Endothelial cell of umbilical vein (primary cell): Measurements from ENCODE around the gene CASR. TPM values are rescaled to one million over a fixed set of nuclear protein-coding genes. Genes with fewer than 3 reads are reported as not detected.

ENCODE experiments used
- BruUV-seq: library from RNA; stranded (reverse); fragments of 400-500 nt; replicated peaks from 2 replicates; lab custom pipeline; 2021; lab: Mats Ljungman, UMichigan
- CTCF ChIA-PET: fragments of 300-600, 350-600 bp; sonication (Branson Sonifier 250); formaldehyde crosslinking; loops from one replicate; lab custom pipeline; 2021; ENCODE audit warnings: antibody characterized with exemption, inconsistent platforms; lab: Charles Lee
- POLR2A ChIA-PET: fragments of 300-600, 350-600 bp; sonication (Branson Sonifier 250); formaldehyde crosslinking; loops from one replicate; lab custom pipeline; 2021; ENCODE audit warnings: antibody characterized with exemption, inconsistent platforms; lab: Charles Lee
- DNase-seq: peaks from one replicate; pipeline ENCODE4 v3.0.0-alpha.2; 2011; ENCODE audit warnings: low read depth, low spot score
- FAIRE-seq: peaks from 2 replicates; lab custom pipeline; 2011; peaks lifted over from hg19 to GRCh38; lab: Jason Lieb, UNC
- H2AFZ ChIP-seq: 2 replicates; pipeline ENCODE4 v1.6.0; 2012; ENCODE audit warnings: low read depth, low read length, control low read depth, inconsistent platforms
- H3K27ac ChIP-seq: 2 replicates; pipeline ENCODE4 v1.5.1; 2011; ENCODE audit warnings: low read depth, mild to moderate bottlenecking, control low read depth, low read length, moderate library complexity; ENCODE audit not compliant: insufficient read depth
- H3K27me3 ChIP-seq, 2 experiments: 2 replicates each; pipeline versions ENCODE4 v1.6.0 to v1.6.1; 2011; ENCODE audit warnings: low read length in 2 of 2, mixed read lengths in 1 of 2; ENCODE audit not compliant: control insufficient read depth in 2 of 2, insufficient read depth in 2 of 2
- H3K36me3 ChIP-seq, 2 experiments: 2 replicates in 1 of 2; 3 replicates in 1 of 2; pipeline ENCODE4 v1.5.1; 2011; ENCODE audit warnings: low read length in 2 of 2, mild to moderate bottlenecking in 1 of 2, moderate library complexity in 1 of 2; ENCODE audit not compliant: control insufficient read depth in 2 of 2, insufficient read depth in 2 of 2; ENCODE audit errors: extremely low read depth in 1 of 2
- H3K4me1 ChIP-seq: 3 replicates; pipeline ENCODE4 v1.5.1; 2011; ENCODE audit warnings: mild to moderate bottlenecking, low read length; ENCODE audit not compliant: control insufficient read depth, insufficient read depth; ENCODE audit errors: extremely low read depth
- H3K4me2 ChIP-seq: 2 replicates; pipeline ENCODE4 v1.6.1; 2011; ENCODE audit warnings: low read length, control low read depth, mixed read lengths; ENCODE audit not compliant: insufficient read depth
- H3K4me3 ChIP-seq, 3 experiments: fragments of 200-600 bp in 1 of 3; sonication (generic), shearing (Covaris generic) in 1 of 3; replicated peaks in 1 of 3; 2 replicates each; pipeline ENCODE4 v1.5.1; 2011 to 2016; ENCODE audit warnings: control low read depth in 3 of 3, low read length in 3 of 3, mild to moderate bottlenecking in 2 of 3, inconsistent platforms in 1 of 3, low read depth in 1 of 3, moderate library complexity in 1 of 3; ENCODE audit not compliant: insufficient read depth in 1 of 3
- H3K79me2 ChIP-seq: 2 replicates; pipeline ENCODE4 v1.6.0; 2012; ENCODE audit warnings: low read length, inconsistent platforms; ENCODE audit not compliant: control insufficient read depth, insufficient read depth
- H3K9ac ChIP-seq: replicated peaks from 2 replicates; pipeline ENCODE3; 2011; ENCODE audit warnings: low read length, control low read depth; ENCODE audit not compliant: insufficient read depth; ENCODE audit errors: extremely low read depth
- H3K9me1 ChIP-seq: replicated peaks from 3 replicates; pipeline ENCODE4 v1.6.0; 2011; ENCODE audit warnings: mild to moderate bottlenecking, low read length; ENCODE audit not compliant: control insufficient read depth, insufficient read depth; ENCODE audit errors: extremely low read depth
- H3K9me3 ChIP-seq: replicated peaks from 2 replicates; pipeline ENCODE4 v1.5.1; 2012; ENCODE audit warnings: low read length, inconsistent platforms; ENCODE audit not compliant: control insufficient read depth, insufficient read depth
- H4K20me1 ChIP-seq: replicated peaks from 2 replicates; pipeline ENCODE3; 2011; ENCODE audit warnings: mild to moderate bottlenecking, low read length; ENCODE audit not compliant: control insufficient read depth, insufficient read depth; ENCODE audit errors: extremely low read depth
- EZH2 ChIP-seq: IDR thresholded peaks from 2 replicates; pipeline ENCODE4 v1.6.1; 2012; ENCODE audit warnings: borderline replicate concordance, low read depth, mild to moderate bottlenecking, moderate library complexity, low read length, inconsistent platforms; ENCODE audit not compliant: severe bottlenecking
- FOS ChIP-seq: IDR thresholded peaks from 2 replicates; pipeline ENCODE4 v1.6.1; 2011; ENCODE audit warnings: mild to moderate bottlenecking, low read length, moderate library complexity, borderline replicate concordance; ENCODE audit not compliant: insufficient read depth
- GATA2 ChIP-seq: IDR thresholded peaks from 2 replicates; pipeline ENCODE4 v1.7.0; 2011; ENCODE audit warnings: low read depth, mild to moderate bottlenecking, moderate library complexity, mixed read lengths, low read length; ENCODE audit not compliant: insufficient read length, insufficient read depth
- JUN ChIP-seq: IDR thresholded peaks from 2 replicates; pipeline ENCODE4 v1.6.1; 2011; ENCODE audit warnings: borderline replicate concordance, low read depth; ENCODE audit not compliant: insufficient read length, insufficient read depth
- MYC ChIP-seq: IDR thresholded peaks from one replicate; pipeline ENCODE4 v1.6.1; 2011; ENCODE audit warnings: mild to moderate bottlenecking, low read depth, low read length
- POLR2A ChIP-seq: IDR thresholded peaks from 2 replicates; pipeline ENCODE4 v1.6.1; 2012; ENCODE audit warnings: low read depth, mild to moderate bottlenecking, control low read depth, low read length
- POLR2AphosphoS5 ChIP-seq: IDR thresholded peaks from 2 replicates; pipeline ENCODE4 v1.6.1; 2012; ENCODE audit warnings: low read depth, mild to moderate bottlenecking, control low read depth, low read length, moderate library complexity; ENCODE audit not compliant: insufficient read depth
- dilution Hi-C: fragments of 300-500 bp; cut with MboI; formaldehyde crosslinking; loops from one replicate; pipeline ENCODE4 v1.15.0; 2019; ENCODE audit warnings: low sequenced_read_pairs; ENCODE audit not compliant: extremely low pct_ligation_motif_present
- intact Hi-C: fragments of 100-400 bp; cut with micrococcal nuclease; formaldehyde crosslinking; loops from one replicate; pipeline ENCODE4 v1.10.0; 2022
- polyA plus RNA-seq, 4 experiments: library from polyadenylated mRNA; depleted of rRNA in 3 of 4; stranded (reverse) in 3 of 4; unstranded in 1 of 4; fragments of >200 nt; gene quantifications; 2 replicates each; pipeline versions ENCODE4 v1.2.1 to v1.2.3, GENCODE V29; 2011 to 2012; ENCODE audit warnings: missing spikeins in 1 of 4
- total RNA-seq: library from RNA; stranded (reverse); gene quantifications from 2 replicates; pipeline ENCODE4 v1.2.3, GENCODE V29; 2021
- TF ChIP-seq, protein P1 (sequence below): IDR thresholded peaks from 2 replicates; pipeline ENCODE4 v1.6.1; 2011; ENCODE audit not compliant: insufficient read depth, insufficient read length
- TF ChIP-seq, protein P2 (sequence below), 2 donors: IDR thresholded peaks; 1 replicate in 1 of 2; 2 replicates in 1 of 2; pipeline ENCODE4 v1.5.1; 2011; ENCODE audit warnings: low read length in 2 of 2, mild to moderate bottlenecking in 2 of 2, moderate library complexity in 2 of 2, control low read depth in 1 of 2, inconsistent platforms in 1 of 2, low read depth in 1 of 2; ENCODE audit not compliant: insufficient read depth in 1 of 2; ENCODE audit errors: extremely low read depth in 1 of 2

The CASR gene
- total and polyA plus RNA-seq, 2 donors (not counting 3 experiments of a cell fraction or from before 2014, with no cell fraction given) = not detected

DNA sequence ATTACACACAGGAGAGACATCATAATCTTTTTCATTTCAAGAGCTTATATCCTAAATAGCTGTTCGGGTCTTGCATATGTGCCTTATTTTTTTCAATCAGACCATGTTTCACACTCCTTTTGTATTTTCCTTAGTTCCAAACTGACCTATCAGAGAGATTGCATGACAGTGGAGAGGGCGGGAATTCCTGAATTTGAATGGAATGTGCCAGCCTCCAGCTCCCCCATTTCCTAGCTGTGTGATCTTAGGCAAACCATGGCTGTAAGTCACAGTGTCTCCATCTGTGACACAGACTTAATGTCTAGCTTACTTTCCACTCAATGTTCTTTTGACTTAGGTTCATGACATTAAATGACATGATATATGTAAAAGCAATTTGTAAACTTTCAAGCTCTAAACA lies 79.6 kb downstream of the CASR start:
- Histone ChIP-seq H4K20me1 (no peaks in the 10 kb centered on the region), H3K27me3 (peaks cover 6 to 12% of the 10 kb centered on the region in 2 experiments), H3K79me2 (no peaks in the 10 kb centered on the region), H3K9me3 (no peaks in the 10 kb centered on the region), H3K36me3 (no peaks in the 10 kb centered on the region), H3K4me3 (no peak overlapping the region), H3K4me1 (no peaks in the 10 kb centered on the region), H3K27ac (no peak overlapping the region), H3K9ac (no peak overlapping the region), H2AFZ (no peak overlapping the region), H3K9me1 (no peaks in the 10 kb centered on the region), H3K4me2 (no peak overlapping the region)
- FAIRE-seq = no peak
- no TSS peak for BruUV-seq
- ChIA-PET CTCF (interaction anchor here (0.8 to 3.0 kb wide), 3 partner anchors 43 to 716 kb away, joined by 3 to 10 read pairs (median 4); no protein-coding TSS in a partner anchor), POLR2A (no interaction called here)
- DNase-seq = no peak
- TF ChIP-seq, protein P1, sequence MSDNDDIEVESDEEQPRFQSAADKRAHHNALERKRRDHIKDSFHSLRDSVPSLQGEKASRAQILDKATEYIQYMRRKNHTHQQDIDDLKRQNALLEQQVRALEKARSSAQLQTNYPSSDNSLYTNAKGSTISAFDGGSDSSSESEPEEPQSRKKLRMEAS = no peak
- no peak for TF ChIP-seq EZH2
- TF ChIP-seq JUN = no peak
- TF ChIP-seq FOS = no peak
- TF ChIP-seq, protein P2, sequence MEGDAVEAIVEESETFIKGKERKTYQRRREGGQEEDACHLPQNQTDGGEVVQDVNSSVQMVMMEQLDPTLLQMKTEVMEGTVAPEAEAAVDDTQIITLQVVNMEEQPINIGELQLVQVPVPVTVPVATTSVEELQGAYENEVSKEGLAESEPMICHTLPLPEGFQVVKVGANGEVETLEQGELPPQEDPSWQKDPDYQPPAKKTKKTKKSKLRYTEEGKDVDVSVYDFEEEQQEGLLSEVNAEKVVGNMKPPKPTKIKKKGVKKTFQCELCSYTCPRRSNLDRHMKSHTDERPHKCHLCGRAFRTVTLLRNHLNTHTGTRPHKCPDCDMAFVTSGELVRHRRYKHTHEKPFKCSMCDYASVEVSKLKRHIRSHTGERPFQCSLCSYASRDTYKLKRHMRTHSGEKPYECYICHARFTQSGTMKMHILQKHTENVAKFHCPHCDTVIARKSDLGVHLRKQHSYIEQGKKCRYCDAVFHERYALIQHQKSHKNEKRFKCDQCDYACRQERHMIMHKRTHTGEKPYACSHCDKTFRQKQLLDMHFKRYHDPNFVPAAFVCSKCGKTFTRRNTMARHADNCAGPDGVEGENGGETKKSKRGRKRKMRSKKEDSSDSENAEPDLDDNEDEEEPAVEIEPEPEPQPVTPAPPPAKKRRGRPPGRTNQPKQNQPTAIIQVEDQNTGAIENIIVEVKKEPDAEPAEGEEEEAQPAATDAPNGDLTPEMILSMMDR (IDR thresholded peaks at IDR 0.05; ENCODE audit: extremely low read depth in 1 of 2, insufficient read depth in 1 of 2, low read depth in 1 of 2, low read length in 2 of 2) = no peak
- no peak for TF ChIP-seq POLR2A
- no peak for TF ChIP-seq MYC
- no peak for TF ChIP-seq POLR2AphosphoS5
- no peak for TF ChIP-seq GATA2
- intact Hi-C loops (no loop called here), dilution Hi-C loops (no loop called here)
